Suprapubic skin (tissue), 4 donors: ENCODE results near the gene DYTN.

Source experiments
- POLR2A ChIP-seq, 2 donors: fragments of 450-650 bp; IDR thresholded peaks; one replicate each; pipeline ENCODE4 v1.6.1; 2017; ENCODE audit warnings: antibody characterized with exemption in 2 of 2, mild to moderate bottlenecking in 2 of 2, moderate library complexity in 2 of 2
- POLR2AphosphoS5 ChIP-seq, 3 donors: sonication (generic); formaldehyde crosslinking; IDR thresholded peaks; one replicate each; pipeline ENCODE4 v1.6.1; 2017; ENCODE audit warnings: antibody characterized with exemption in 3 of 3

GRCh38 chr2:206733341-206733740, 15.1 kb upstream of the DYTN start:
- TF ChIP-seq POLR2A (IDR thresholded peaks at IDR 0.05), result no peak
- no peak for TF ChIP-seq POLR2AphosphoS5 (IDR thresholded peaks at IDR 0.05)
